HepG2 (cell line): Measurements from ENCODE around the gene AIFM1. TPM values are rescaled to one million over a fixed set of nuclear protein-coding genes. Genes with fewer than 3 reads are reported as not detected.

ENCODE experiments used
- AGO2 ChIP-seq: fragments of 200-400 bp; formaldehyde crosslinking; optimal IDR thresholded peaks from 2 replicates; pipeline ENCODE3; 2017; ENCODE audit warnings: mild to moderate bottlenecking, low read depth, low read length, moderate library complexity
- CHD4 ChIP-seq: fragments of 200-600 bp; sonication (generic); IDR thresholded peaks from 2 replicates; pipeline ENCODE4 v1.7.0; 2017; ENCODE audit warnings: mild to moderate bottlenecking, low read length, borderline replicate concordance
- HIC2 ChIP-seq: sonication (generic); formaldehyde crosslinking; IDR thresholded peaks from 2 replicates; pipeline ENCODE4 v1.9.0; 2022; ENCODE audit warnings: low read depth, missing genetic modification reagents
- KDM5B ChIP-seq: sonication (generic); formaldehyde crosslinking; IDR thresholded peaks from 2 replicates; pipeline ENCODE4 v1.4.0; 2020; ENCODE audit warnings: missing genetic modification reagents, mild to moderate bottlenecking, borderline replicate concordance
- MAFF ChIP-seq: IDR thresholded peaks from 2 replicates; pipeline ENCODE4 v1.6.1; 2011; ENCODE audit warnings: low read depth, low read length, improper control_type of control experiment
- MAFK ChIP-seq, 2 experiments: IDR thresholded peaks in 1 of 2; conservative IDR thresholded peaks in 1 of 2; 2 replicates each; pipeline ENCODE4 v1.6.1; 2011; ENCODE audit warnings: improper control_type of control experiment in 2 of 2, low read length in 2 of 2
- MYC ChIP-seq: sonication (generic); formaldehyde crosslinking; IDR thresholded peaks from 2 replicates; pipeline ENCODE4 v1.9.0; 2021; ENCODE audit warnings: missing genetic modification reagents, borderline replicate concordance
- PATZ1 ChIP-seq: sonication (generic); formaldehyde crosslinking; IDR thresholded peaks from 2 replicates; pipeline ENCODE4 v1.4.0; 2020; ENCODE audit warnings: missing genetic modification reagents
- POGK ChIP-seq: sonication (generic); formaldehyde crosslinking; conservative IDR thresholded peaks from 2 replicates; pipeline ENCODE4 v1.8.0; 2022; ENCODE audit warnings: mild to moderate bottlenecking, moderate library complexity, missing genetic modification reagents
- RAD21 ChIP-seq: fragments of 450-650 bp; formaldehyde crosslinking; IDR thresholded peaks from 2 replicates; pipeline ENCODE4 v1.5.0; 2020; ENCODE audit warnings: mild to moderate bottlenecking
- TFDP1 ChIP-seq: IDR thresholded peaks from 2 replicates; pipeline ENCODE4 v1.6.1; 2016; ENCODE audit warnings: missing compliant biosample characterization, missing genetic modification reagents, borderline replicate concordance
- TFDP2 ChIP-seq: sonication (generic); formaldehyde crosslinking; IDR thresholded peaks from 2 replicates; pipeline ENCODE4 v1.4.0; 2020; ENCODE audit warnings: missing genetic modification reagents
- ZBTB7B ChIP-seq: sonication (generic); formaldehyde crosslinking; IDR thresholded peaks from 2 replicates; pipeline ENCODE4 v1.4.0; 2020; ENCODE audit warnings: missing genetic modification reagents
- ZFP91 ChIP-seq: sonication (generic); formaldehyde crosslinking; IDR thresholded peaks from 2 replicates; pipeline ENCODE4 v1.9.0; 2022; ENCODE audit warnings: missing genetic modification reagents, mild to moderate bottlenecking, borderline replicate concordance
- ZMYM2 ChIP-seq: sonication (generic); formaldehyde crosslinking; IDR thresholded peaks from 2 replicates; pipeline ENCODE4 v1.8.0; 2022; ENCODE audit warnings: mild to moderate bottlenecking, missing genetic modification reagents
- ZNF589 ChIP-seq: sonication (generic); formaldehyde crosslinking; conservative IDR thresholded peaks from 2 replicates; pipeline ENCODE4 v1.8.0; 2022; ENCODE audit warnings: mild to moderate bottlenecking, moderate library complexity, missing genetic modification reagents
- ZNF619 ChIP-seq: sonication (generic); formaldehyde crosslinking; IDR thresholded peaks from 2 replicates; pipeline ENCODE4 v1.4.0; 2020; ENCODE audit warnings: mild to moderate bottlenecking, missing genetic modification reagents
- ZNF761 ChIP-seq: sonication (generic); formaldehyde crosslinking; conservative IDR thresholded peaks from 2 replicates; pipeline ENCODE4 v1.4.0; 2020; ENCODE audit warnings: mild to moderate bottlenecking, missing genetic modification reagents
- polyA plus RNA-seq, 8 experiments: library from polyadenylated mRNA; depleted of rRNA in 3 of 8; stranded (reverse) in 7 of 8; unstranded in 1 of 8; fragments of >200 nt; fragmentation: Illumina TruSeq in 4 of 8; extraction: Trizol in 4 of 8; gene quantifications; 2 replicates each; pipeline versions ENCODE4 v1.2.1 to v1.2.3, GENCODE V29; 2011 to 2016; ENCODE audit warnings: low read depth in 4 of 8, missing spikeins in 1 of 8, mixed read lengths in 1 of 8; ENCODE audit not compliant: insufficient read depth in 1 of 8
- total RNA-seq, 5 experiments: library from RNA; depleted of rRNA; stranded (reverse); fragments of >200 nt; fragmentation: Illumina TruSeq; extraction: Trizol; gene quantifications; 2 replicates each; pipeline ENCODE4 v1.2.3, GENCODE V29; 2016; ENCODE audit warnings: low read depth in 1 of 5

The AIFM1 gene
- total and polyA plus RNA-seq, 2 of the 13 experiments (the other 11 are each of a cell fraction or from before 2014, with no cell fraction given) = 42.8 to 46.9 TPM

GRCh38 chrX:130120746-130121504, 44.7 kb downstream of the AIFM1 start (continued):
- TF ChIP-seq ZFP91 (CRISPR knock-in tag) (peak; percentile 53; the same call in 1 of the 2 replicates), KDM5B (CRISPR knock-in tag) (peak; percentile 52; the same call in 1 of the 2 replicates), PATZ1 (CRISPR knock-in tag) (peak; percentile 66; the same call in 1 of the 2 replicates), ZNF589 (CRISPR knock-in tag) (no peak), ZNF619 (CRISPR knock-in tag) (0 out of 2 replicates have a peak, but pooled peaks have one; percentile 32), ZNF761 (CRISPR knock-in tag) (no peak), POGK (CRISPR knock-in tag) (no peak), TFDP1 (peak; percentile 67; the same call in 1 of the 2 replicates), MAFF (peak; percentile 82), RAD21 (peak; percentile 74), CHD4 (no peak), MYC (CRISPR knock-in tag) (peak; percentile 19; the same call in 1 of the 2 replicates), ZBTB7B (CRISPR knock-in tag) (peak; percentile 75; the same call in 1 of the 2 replicates), MAFK (conservative IDR thresholded peaks at IDR 0.05 in 1 of 2, IDR thresholded peaks at IDR 0.05 in 1 of 2; ENCODE audit: low read length in 2 of 2) (peak; percentile 88 to 90), HIC2 (0 out of 2 replicates have a peak, but pooled peaks have one; percentile 38), ZMYM2 (CRISPR knock-in tag) (no peak), AGO2 (peak; percentile 37), TFDP2 (CRISPR knock-in tag) (peak; percentile 56; the same call in 1 of the 2 replicates)
